C4-2B (cell line): ENCODE data around the gene CD38.

ENCODE experiments used
- H3K27ac ChIP-seq: fragments of 450-650 bp; 2 replicates; pipeline ENCODE4 v1.5.1; 2017
- CTCF ChIP-seq: fragments of 450-650 bp; conservative IDR thresholded peaks from 2 replicates; pipeline ENCODE4 v1.5.1; 2017; ENCODE audit warnings: mild to moderate bottlenecking
- ZFX ChIP-seq: fragments of 450-650 bp; IDR thresholded peaks from 2 replicates; pipeline ENCODE4 v1.6.1; 2017

Gene CD38

GRCh38 chr4:15894921-15895916, 117.1 kb downstream of the CD38 start:
- no peak for TF ChIP-seq CTCF
- TF ChIP-seq ZFX: no peak

GRCh38 chr4:15897577-15897976, 119.4 kb downstream of the CD38 start:
- no peak for TF ChIP-seq CTCF
- no peak for TF ChIP-seq ZFX

More at GRCh38 chr4:15894921-15895916, 117.1 kb downstream of the CD38 start:
- H3K27ac ChIP-seq: no peak overlapping the region

GRCh38 chr4:15898902-15899301, 120.8 kb downstream of the CD38 start:
- TF ChIP-seq ZFX (no peak), CTCF (no peak)
- H3K27ac ChIP-seq: no peak overlapping the region

More at GRCh38 chr4:15897577-15897976, 119.4 kb downstream of the CD38 start:
- H3K27ac ChIP-seq: no peak overlapping the region

- TF ChIP-seq CTCF: no peak
- no peak for TF ChIP-seq ZFX
- H3K27ac ChIP-seq: no peak overlapping the region
Measured at GRCh38 chr4:15899511-15899910, 121.4 kb downstream of the CD38 start.

GRCh38 chr4:15901007-15901406, 122.9 kb downstream of the CD38 start:
- H3K27ac ChIP-seq: no peak overlapping the region
- TF ChIP-seq ZFX: no peak
- TF ChIP-seq CTCF: no peak

GRCh38 chr4:15901998-15902397, 123.9 kb downstream of the CD38 start:
- TF ChIP-seq CTCF (no peak), ZFX (no peak)
- no peak overlapping the region for H3K27ac ChIP-seq

GRCh38 chr4:15902746-15903145, 124.6 kb downstream of the CD38 start:
- no peak for TF ChIP-seq CTCF
- no peak for TF ChIP-seq ZFX

More at GRCh38 chr4:15902746-15903145, 124.6 kb downstream of the CD38 start:
- H3K27ac ChIP-seq: no peak overlapping the region
